Thyroid gland (tissue), 4 donors: ENCODE data around the gene ZNF326.

Experiments
- CTCF ChIP-seq, 6 experiments: fragments of 200-600 bp in 3 of 6; fragments of 450-650 bp in 3 of 6; sonication (generic) in 3 of 6; IDR thresholded peaks; one replicate each; pipeline ENCODE4 v1.5.1; 2016 to 2019; ENCODE audit warnings: antibody characterized with exemption in 6 of 6, mild to moderate bottlenecking in 2 of 6, inconsistent platforms in 1 of 6, moderate library complexity in 1 of 6
- POLR2A ChIP-seq, 2 donors: fragments of 450-650 bp; IDR thresholded peaks; one replicate each; pipeline ENCODE4 v1.6.1; 2017; ENCODE audit warnings: antibody characterized with exemption in 2 of 2, mild to moderate bottlenecking in 2 of 2, moderate library complexity in 1 of 2

GRCh38 chr1:89953929-89954328, 41.0 kb upstream of the ZNF326 start:
- no peak for TF ChIP-seq POLR2A (IDR thresholded peaks at IDR 0.05)
- no peak for TF ChIP-seq CTCF (IDR thresholded peaks at IDR 0.05)
